ENCODE measurements around the gene PDGFC.

The PDGFC gene

DNA sequence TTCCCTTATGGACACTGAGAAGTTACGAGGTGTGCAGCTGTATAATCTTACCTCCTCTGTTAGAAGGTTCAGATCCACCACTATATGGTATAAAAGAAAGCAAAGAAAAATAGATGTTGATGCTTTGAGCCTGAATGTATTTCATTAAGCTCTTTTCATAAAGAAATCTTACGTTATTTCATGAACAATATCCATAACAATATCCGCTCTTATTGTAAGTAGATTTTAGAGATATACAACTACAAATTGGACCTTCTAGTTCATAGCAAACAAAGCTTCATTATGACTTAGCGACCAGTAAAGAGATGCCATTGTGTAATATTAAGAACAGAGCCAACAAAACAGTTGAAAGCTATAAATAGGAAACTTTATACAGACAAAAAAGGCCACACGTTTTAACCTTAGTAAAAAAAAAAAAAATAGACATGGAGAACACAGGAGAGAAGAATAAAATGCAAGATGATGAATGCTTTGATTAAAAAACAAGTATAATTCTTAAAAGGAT is 203.6 kb downstream of the PDGFC start:
- TF ChIP-seq, protein P1, sequence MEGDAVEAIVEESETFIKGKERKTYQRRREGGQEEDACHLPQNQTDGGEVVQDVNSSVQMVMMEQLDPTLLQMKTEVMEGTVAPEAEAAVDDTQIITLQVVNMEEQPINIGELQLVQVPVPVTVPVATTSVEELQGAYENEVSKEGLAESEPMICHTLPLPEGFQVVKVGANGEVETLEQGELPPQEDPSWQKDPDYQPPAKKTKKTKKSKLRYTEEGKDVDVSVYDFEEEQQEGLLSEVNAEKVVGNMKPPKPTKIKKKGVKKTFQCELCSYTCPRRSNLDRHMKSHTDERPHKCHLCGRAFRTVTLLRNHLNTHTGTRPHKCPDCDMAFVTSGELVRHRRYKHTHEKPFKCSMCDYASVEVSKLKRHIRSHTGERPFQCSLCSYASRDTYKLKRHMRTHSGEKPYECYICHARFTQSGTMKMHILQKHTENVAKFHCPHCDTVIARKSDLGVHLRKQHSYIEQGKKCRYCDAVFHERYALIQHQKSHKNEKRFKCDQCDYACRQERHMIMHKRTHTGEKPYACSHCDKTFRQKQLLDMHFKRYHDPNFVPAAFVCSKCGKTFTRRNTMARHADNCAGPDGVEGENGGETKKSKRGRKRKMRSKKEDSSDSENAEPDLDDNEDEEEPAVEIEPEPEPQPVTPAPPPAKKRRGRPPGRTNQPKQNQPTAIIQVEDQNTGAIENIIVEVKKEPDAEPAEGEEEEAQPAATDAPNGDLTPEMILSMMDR (IDR thresholded peaks at IDR 0.05; ENCODE audit: low read depth, low read length): no peak
- no peak overlapping the region for H3K4me3 ChIP-seq (ENCODE audit: low read depth, low read length)

- H3K4me3 ChIP-seq (ENCODE audit: low read depth, low read length): no peak overlapping the region
- TF ChIP-seq, protein P1 (IDR thresholded peaks at IDR 0.05; ENCODE audit: low read depth, low read length): no peak
These were observed 204.8 kb downstream of the PDGFC start for GRCh38 chr4:156766846-156767245.

GRCh38 chr4:156765277-156765676 is 206.3 kb downstream of the PDGFC start:
- TF ChIP-seq, protein P1 (IDR thresholded peaks at IDR 0.05; ENCODE audit: low read depth, low read length): no peak
- no peak overlapping the region for H3K4me3 ChIP-seq (ENCODE audit: low read depth, low read length)

DNA sequence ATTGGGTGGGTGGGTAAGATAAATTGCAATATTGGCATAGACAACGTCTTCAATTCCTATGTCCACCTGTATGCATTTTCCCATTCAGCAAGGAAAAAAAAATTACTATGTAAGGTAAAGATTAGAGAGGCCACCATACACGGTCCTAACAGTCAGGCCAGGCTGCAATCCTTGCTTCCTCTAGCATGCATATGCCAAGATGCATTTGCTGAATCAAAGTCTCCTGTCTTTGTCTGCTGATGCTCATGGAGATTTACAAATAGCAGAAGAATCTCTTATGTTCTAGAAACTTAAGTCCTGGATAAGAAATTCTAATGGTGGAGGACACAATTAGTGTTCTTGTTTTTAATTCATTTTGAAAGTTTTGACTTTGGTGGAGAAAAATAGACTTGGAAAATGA is 206.8 kb downstream of the PDGFC start:
- H3K4me3 ChIP-seq (ENCODE audit: low read depth, low read length): no peak overlapping the region
- TF ChIP-seq, protein P1 (IDR thresholded peaks at IDR 0.05; ENCODE audit: low read depth, low read length): no peak

DNA sequence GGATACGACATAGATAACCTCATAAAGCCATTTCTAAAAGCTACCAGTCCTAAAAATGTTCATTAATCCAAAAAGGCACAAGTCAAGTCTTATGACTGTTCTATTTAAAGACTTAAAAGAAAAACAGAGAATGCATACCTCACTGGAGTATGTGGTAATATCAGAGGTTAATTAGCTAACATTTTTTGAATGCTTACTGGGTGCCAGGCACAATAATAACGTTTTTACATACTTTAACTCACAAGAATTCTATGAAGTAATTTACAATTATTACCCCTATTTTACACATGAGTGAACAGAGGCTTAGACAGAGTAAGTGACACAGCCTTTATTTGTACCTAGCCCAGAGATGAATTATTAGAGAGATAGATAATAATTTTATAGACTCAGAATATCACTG is 207.5 kb downstream of the PDGFC start:
- TF ChIP-seq, protein P1 (IDR thresholded peaks at IDR 0.05; ENCODE audit: low read depth, low read length): no peak

GRCh38 chr4:156763511-156763910 is 208.1 kb downstream of the PDGFC start:
- TF ChIP-seq, protein P1 (IDR thresholded peaks at IDR 0.05; ENCODE audit: low read depth, low read length): no peak
- H3K4me3 ChIP-seq (ENCODE audit: low read depth, low read length): no peak overlapping the region

More for the DNA sequence above, 207.5 kb downstream of the PDGFC start:
- no peak overlapping the region for H3K4me3 ChIP-seq (ENCODE audit: low read depth, low read length)

- H3K4me3 ChIP-seq (ENCODE audit: low read depth, low read length): no peak overlapping the region
- TF ChIP-seq, protein P1 (IDR thresholded peaks at IDR 0.05; ENCODE audit: low read depth, low read length): no peak
These were observed 208.7 kb downstream of the PDGFC start for GRCh38 chr4:156762851-156763250.
